Testis (tissue), 3 donors: Measurements from ENCODE around the gene TEX53. TPM values are rescaled to one million over a fixed set of nuclear protein-coding genes. Genes with fewer than 3 reads are reported as not detected.

Source experiments
- DNase-seq: peaks from one replicate; pipeline ENCODE4 v3.0.0-alpha.2; 2019
- H3K27ac ChIP-seq, 2 donors: fragments of 200-600 bp; sonication (generic); one replicate each; pipeline ENCODE4 v1.5.1; 2019
- H3K27me3 ChIP-seq: fragments of 200-600 bp; sonication (generic); one replicate; pipeline ENCODE4 v1.5.1; 2019
- H3K36me3 ChIP-seq: fragments of 200-600 bp; sonication (generic); one replicate; pipeline ENCODE4 v1.5.1; 2017; ENCODE audit warnings: low read depth; ENCODE audit errors: missing control alignments
- H3K4me1 ChIP-seq: fragments of 200-600 bp; sonication (generic); one replicate; pipeline ENCODE4 v1.5.1; 2019
- H3K4me3 ChIP-seq, 2 donors: fragments of 200-600 bp; sonication (generic); one replicate each; pipeline ENCODE4 v1.5.1; 2017 to 2019
- H3K9me3 ChIP-seq: fragments of 200-600 bp; sonication (generic); one replicate; pipeline ENCODE4 v1.5.1; 2017
- CTCF ChIP-seq, 3 experiments: fragments of 450-650 bp in 2 of 3; fragments of 200-600 bp in 1 of 3; sonication (generic) in 1 of 3; IDR thresholded peaks; one replicate each; pipeline ENCODE4 v1.5.1; 2016 to 2019; ENCODE audit warnings: antibody characterized with exemption in 3 of 3, mild to moderate bottlenecking in 2 of 3, moderate library complexity in 1 of 3
- POLR2A ChIP-seq: fragments of 450-650 bp; IDR thresholded peaks from one replicate; pipeline ENCODE4 v1.6.1; 2017; ENCODE audit warnings: antibody characterized with exemption, mild to moderate bottlenecking, moderate library complexity
- whole genome bisulfite sequencing, 2 donors: methylation state at CpG; one replicate each; pipeline ENCODE4 v1.1.5; 2018; 5-methylcytosine and 5-hydroxymethylcytosine counted together
- intact Hi-C: fragments of 100-400 bp; cut with DNase I; formaldehyde crosslinking; loops from one replicate; pipeline ENCODE4 v1.15.1; 2023; ENCODE audit warnings: low total_unique reads
- polyA plus RNA-seq: library from polyadenylated mRNA; stranded (reverse); fragments of 350-450 nt; fragmentation: Illumina TruSeq; extraction: RNeasy Lipid Tissue Mini Kit (QIAGEN cat#74804); gene quantifications from one replicate; pipeline ENCODE4 v1.2.3, GENCODE V29; 2014; ENCODE audit warnings: low read depth, low replicate concordance; ENCODE audit not compliant: insufficient read depth
- total RNA-seq, 2 donors: library from RNA; depleted of rRNA; stranded (reverse); fragments of >200 nt; gene quantifications; one replicate each; pipeline ENCODE4 v1.2.3, GENCODE V29; 2016

Gene TEX53
- total and polyA plus RNA-seq, 3 donors from 2014 or later, result 13.4 to 68.8 (median 23.5) TPM

- intact Hi-C loops, result no loop called here
- no peak for DNase-seq
- no peaks in the 10 kb centered on the region for H3K27me3 ChIP-seq
- 67 to 73% methylated on average over 2 of the region's 2 CpGs for WGBS, 2 donors
- no peaks in the 10 kb centered on the region for H3K9me3 ChIP-seq
- H3K4me1 ChIP-seq, result peaks cover 2% of the 10 kb centered on the region
- TF ChIP-seq CTCF (IDR thresholded peaks at IDR 0.05), result no peak
- TF ChIP-seq POLR2A, result no peak
- no peak overlapping the region for H3K4me3 ChIP-seq
- no peaks in the 10 kb centered on the region for H3K36me3 ChIP-seq
- H3K27ac ChIP-seq, result no peak overlapping the region
Measured at GRCh38 chr9:114621975-114622609, 35.5 kb downstream of the TEX53 start.

- 83 to 87% methylated on average over 7 of the region's 7 CpGs for WGBS, 2 donors
- no peak overlapping the region for H3K27ac ChIP-seq
- no peaks in the 10 kb centered on the region for H3K27me3 ChIP-seq
Measured at GRCh38 chr9:114621561-114621960, 36.0 kb downstream of the TEX53 start.

DNA sequence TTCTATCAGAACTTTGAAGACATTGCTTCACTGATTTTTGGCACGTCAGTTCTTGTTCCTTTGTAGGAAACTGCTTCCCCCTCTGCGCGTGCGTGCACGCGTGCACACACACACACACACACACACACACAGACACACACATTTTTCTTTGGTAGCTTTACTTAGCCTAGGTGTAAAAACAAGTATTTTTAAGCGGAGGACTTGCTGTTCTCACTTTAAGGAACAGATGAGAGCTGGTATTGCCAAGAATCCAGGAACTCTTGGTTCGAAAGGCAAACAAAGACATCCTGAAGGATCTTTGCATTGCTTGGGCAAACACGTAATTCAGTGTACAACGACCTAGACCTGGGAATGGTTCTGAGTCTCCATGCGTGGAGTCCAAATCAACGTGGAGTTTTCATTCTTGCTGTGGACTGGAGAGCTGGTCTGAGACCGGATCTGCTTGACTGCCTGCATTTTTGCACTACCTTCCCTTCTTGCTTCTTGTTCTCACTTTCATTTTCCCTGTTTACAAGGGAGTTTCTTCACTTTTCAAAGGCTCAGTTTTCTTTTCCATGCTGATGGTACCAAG, 38.3 kb downstream of the TEX53 start:
- no peaks in the 10 kb centered on the region for H3K36me3 ChIP-seq
- H3K27ac ChIP-seq, result peak overlapping the region in 1 of 2 donors; percentile 71
- H3K9me3 ChIP-seq, result no peaks in the 10 kb centered on the region
- H3K4me3 ChIP-seq, result no peak overlapping the region
- TF ChIP-seq POLR2A, result no peak
- TF ChIP-seq CTCF (IDR thresholded peaks at IDR 0.05), result no peak
- DNase-seq, result peak; percentile 36
- 60 to 61% methylated on average over 13 of the region's 13 CpGs for WGBS, 2 donors
- peaks cover 10% of the 10 kb centered on the region for H3K4me1 ChIP-seq
- no peaks in the 10 kb centered on the region for H3K27me3 ChIP-seq
- intact Hi-C loops, result no loop called here

More at GRCh38 chr9:114621561-114621960, 36.0 kb downstream of the TEX53 start:
- intact Hi-C loops, result no loop called here
- Histone ChIP-seq H3K36me3 (no peaks in the 10 kb centered on the region), H3K9me3 (no peaks in the 10 kb centered on the region), H3K4me3 (no peak overlapping the region), H3K4me1 (peaks cover 8% of the 10 kb centered on the region)
- no peak for DNase-seq
- no peak for TF ChIP-seq POLR2A
- TF ChIP-seq CTCF (IDR thresholded peaks at IDR 0.05), result no peak

DNA sequence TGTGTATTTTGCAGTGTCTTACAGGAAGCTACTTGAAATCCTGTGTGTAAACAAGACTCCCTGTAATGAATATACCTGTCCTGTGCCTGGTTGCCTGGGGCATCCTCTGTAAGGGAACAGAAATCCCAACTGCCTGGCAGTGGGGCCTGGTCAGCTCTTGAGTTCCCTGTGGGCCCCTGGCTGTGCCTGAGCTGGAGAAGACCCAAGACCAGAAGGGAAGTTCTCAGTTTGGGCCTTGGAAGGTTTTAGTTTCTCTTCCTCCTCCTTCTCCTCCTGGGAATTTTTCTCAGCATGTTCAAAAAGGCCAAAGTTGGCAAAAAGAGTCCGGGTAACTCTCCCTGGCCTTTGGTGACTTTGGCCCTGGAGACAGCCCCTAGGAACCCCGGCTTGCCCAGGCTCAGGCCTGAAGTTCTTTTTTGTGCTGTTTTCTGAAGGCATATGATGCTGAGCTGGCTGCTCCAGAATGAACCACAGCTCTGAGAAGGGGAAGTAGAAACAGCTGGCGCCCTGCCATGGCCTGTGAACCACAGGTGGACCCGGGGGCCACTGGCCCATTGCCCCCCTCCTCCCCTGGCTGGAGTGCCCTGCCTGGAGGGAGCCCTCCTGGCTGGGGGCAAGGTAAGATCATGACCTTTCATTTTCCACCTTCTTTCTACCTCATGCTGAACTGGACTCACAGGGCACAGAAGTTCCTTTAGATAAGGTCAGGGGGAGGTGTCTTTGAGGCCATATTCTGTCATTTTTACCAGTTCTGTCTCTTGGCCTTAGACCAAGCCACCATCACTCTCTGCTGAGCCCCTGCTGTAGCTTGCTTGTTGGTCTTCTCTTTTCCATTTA, 40.7 kb downstream of the TEX53 start:
- no peak overlapping the region for H3K4me3 ChIP-seq
- intact Hi-C loops, result no loop called here
- H3K27me3 ChIP-seq, result no peaks in the 10 kb centered on the region
- H3K36me3 ChIP-seq, result no peaks in the 10 kb centered on the region
- no peak for TF ChIP-seq POLR2A
- TF ChIP-seq CTCF (IDR thresholded peaks at IDR 0.05), result no peak
- 36 to 63% methylated on average over 4 of the region's 4 CpGs for WGBS, 2 donors
- DNase-seq, result peak; percentile 57
- H3K9me3 ChIP-seq, result no peaks in the 10 kb centered on the region
- H3K27ac ChIP-seq, result peak overlapping the region; percentile 41 to 79
- peaks cover 28% of the 10 kb centered on the region for H3K4me1 ChIP-seq
